Ectodermal cell (in vitro differentiated cells): ENCODE measurements around the gene CDH4.

Experiments used
- H3K27ac ChIP-seq: 2 replicates; pipeline ENCODE4 v1.7.0; 2013; ENCODE audit warnings: mild to moderate bottlenecking, low read depth, low read length; ENCODE audit not compliant: insufficient read depth, poor library complexity, severe bottlenecking
- H3K27me3 ChIP-seq: 2 replicates; pipeline ENCODE4 v1.7.0; 2013; ENCODE audit warnings: mild to moderate bottlenecking, low read length; ENCODE audit not compliant: insufficient read depth, control insufficient read depth, poor library complexity, severe bottlenecking
- H3K36me3 ChIP-seq: one replicate; pipeline ENCODE4 v1.7.0; 2013; ENCODE audit warnings: low read length; ENCODE audit not compliant: control insufficient read depth, insufficient read depth
- H3K4me1 ChIP-seq: one replicate; pipeline ENCODE4 v1.7.0; 2013; ENCODE audit warnings: low read length; ENCODE audit not compliant: control insufficient read depth, insufficient read depth
- H3K4me3 ChIP-seq: 2 replicates; pipeline ENCODE4 v1.7.0; 2013; ENCODE audit warnings: low read depth, low read length, control low read depth; ENCODE audit not compliant: insufficient read depth
- H3K9me3 ChIP-seq: 2 replicates; pipeline ENCODE4 v1.7.0; 2013; ENCODE audit warnings: mild to moderate bottlenecking, low read length, moderate library complexity; ENCODE audit not compliant: control insufficient read depth
- WGBS, 2 experiments: methylation state at CpG; one replicate each; pipeline ENCODE4 v1.1.7; 2013; ENCODE audit warnings: missing lambda C conversion rate in 2 of 2; 5-methylcytosine and 5-hydroxymethylcytosine counted together

CDH4 gene

GRCh38 chr20:61613917-61614705 is 362.1 kb downstream of the CDH4 start:
- no peaks in the 10 kb centered on the region for H3K27me3 ChIP-seq
- H3K4me3 ChIP-seq = no peak overlapping the region
- no peaks in the 10 kb centered on the region for H3K9me3 ChIP-seq
- H3K27ac ChIP-seq = no peak overlapping the region
- peaks cover 3% of the 10 kb centered on the region for H3K4me1 ChIP-seq
- H3K36me3 ChIP-seq = no peaks in the 10 kb centered on the region
- 91% methylated on average over 13 of the region's 13 CpGs for WGBS, 2 experiments

- no peaks in the 10 kb centered on the region for H3K36me3 ChIP-seq
- peaks cover 3% of the 10 kb centered on the region for H3K4me1 ChIP-seq
- no peaks in the 10 kb centered on the region for H3K27me3 ChIP-seq
- H3K27ac ChIP-seq = no peak overlapping the region
- WGBS, 2 experiments = 93 to 94% methylated on average over 2 of the region's 2 CpGs
- H3K4me3 ChIP-seq = no peak overlapping the region
- no peaks in the 10 kb centered on the region for H3K9me3 ChIP-seq
Measured at GRCh38 chr20:61614706-61615100, 362.6 kb downstream of the CDH4 start.

GRCh38 chr20:61615806-61616205 is 363.7 kb downstream of the CDH4 start:
- H3K4me3 ChIP-seq = no peak overlapping the region
- no peaks in the 10 kb centered on the region for H3K9me3 ChIP-seq
- no peaks in the 10 kb centered on the region for H3K27me3 ChIP-seq
- H3K36me3 ChIP-seq = no peaks in the 10 kb centered on the region
- peaks cover 3% of the 10 kb centered on the region for H3K4me1 ChIP-seq
- no peak overlapping the region for H3K27ac ChIP-seq
- WGBS, 2 experiments = 97% methylated on average over 15 of the region's 15 CpGs

GRCh38 chr20:61619751-61620150 is 367.7 kb downstream of the CDH4 start:
- Histone ChIP-seq H3K27me3 (no peaks in the 10 kb centered on the region), H3K27ac (no peak overlapping the region), H3K9me3 (no peaks in the 10 kb centered on the region), H3K36me3 (no peaks in the 10 kb centered on the region), H3K4me3 (no peak overlapping the region), H3K4me1 (peaks cover 3% of the 10 kb centered on the region)
- WGBS, 2 experiments = 95 to 96% methylated on average over 10 of the region's 10 CpGs

GRCh38 chr20:61620174-61620573 is 368.1 kb downstream of the CDH4 start:
- WGBS, 2 experiments = no CpG with 5 or more reads among the region's 1 CpG
- H3K27ac ChIP-seq = no peak overlapping the region
- no peaks in the 10 kb centered on the region for H3K36me3 ChIP-seq
- H3K4me1 ChIP-seq = peaks cover 3% of the 10 kb centered on the region
- no peak overlapping the region for H3K4me3 ChIP-seq
- no peaks in the 10 kb centered on the region for H3K27me3 ChIP-seq
- no peaks in the 10 kb centered on the region for H3K9me3 ChIP-seq

- Histone ChIP-seq H3K36me3 (no peaks in the 10 kb centered on the region), H3K4me3 (no peak overlapping the region), H3K4me1 (peaks cover 3% of the 10 kb centered on the region), H3K9me3 (no peaks in the 10 kb centered on the region), H3K27ac (no peak overlapping the region), H3K27me3 (no peaks in the 10 kb centered on the region)
- WGBS, 2 experiments = 95 to 96% methylated on average over 19 of the region's 19 CpGs
Measured at GRCh38 chr20:61621035-61621730, 369.1 kb downstream of the CDH4 start.

GRCh38 chr20:61621852-61622251 is 369.8 kb downstream of the CDH4 start:
- 94 to 95% methylated on average over 10 of the region's 10 CpGs for WGBS, 2 experiments
- no peak overlapping the region for H3K27ac ChIP-seq
- no peaks in the 10 kb centered on the region for H3K36me3 ChIP-seq
- no peaks in the 10 kb centered on the region for H3K9me3 ChIP-seq
- peaks cover 3% of the 10 kb centered on the region for H3K4me1 ChIP-seq
- H3K4me3 ChIP-seq = no peak overlapping the region
- H3K27me3 ChIP-seq = no peaks in the 10 kb centered on the region

GRCh38 chr20:61623451-61623850 is 371.4 kb downstream of the CDH4 start:
- Histone ChIP-seq H3K27me3 (no peaks in the 10 kb centered on the region), H3K27ac (no peak overlapping the region), H3K4me3 (no peak overlapping the region), H3K36me3 (no peaks in the 10 kb centered on the region), H3K4me1 (peaks cover 5% of the 10 kb centered on the region), H3K9me3 (no peaks in the 10 kb centered on the region)
- 93 to 95% methylated on average over 11 of the region's 11 CpGs for WGBS, 2 experiments

- WGBS, 2 experiments = 90 to 94% methylated on average over 8 of the region's 8 CpGs
- no peaks in the 10 kb centered on the region for H3K9me3 ChIP-seq
- H3K4me1 ChIP-seq = peaks cover 9% of the 10 kb centered on the region
- no peak overlapping the region for H3K27ac ChIP-seq
- H3K4me3 ChIP-seq = no peak overlapping the region
- no peaks in the 10 kb centered on the region for H3K27me3 ChIP-seq
- H3K36me3 ChIP-seq = no peaks in the 10 kb centered on the region
Measured at GRCh38 chr20:61625246-61625645, 373.2 kb downstream of the CDH4 start.

- 91 to 92% methylated on average over 12 of the region's 12 CpGs for WGBS, 2 experiments
- no peaks in the 10 kb centered on the region for H3K36me3 ChIP-seq
- no peak overlapping the region for H3K4me3 ChIP-seq
- H3K27ac ChIP-seq = no peak overlapping the region
- no peaks in the 10 kb centered on the region for H3K9me3 ChIP-seq
- H3K4me1 ChIP-seq = peaks cover 9% of the 10 kb centered on the region
- no peaks in the 10 kb centered on the region for H3K27me3 ChIP-seq
Measured at GRCh38 chr20:61626412-61626811, 374.4 kb downstream of the CDH4 start.
